Measurements from ENCODE around the gene NCKAP5.

GRCh38 chr2:132681766-132682165 lies 886.5 kb downstream of the NCKAP5 start:
- TF ChIP-seq CTCF (IDR thresholded peaks at IDR 0.05) (no peak), POLR2A (IDR thresholded peaks at IDR 0.05) (no peak)
